GM21825 (cell line): Measurements from ENCODE around the gene DPYSL5.
"Not testable (repeated sequence)": the region's sequence is repeated elsewhere in the genome, so short reads cannot be mapped to it uniquely, and the experiment has no call there.

Experiments
- ATAC-seq: cut with Tn5 transposase; IDR thresholded peaks from one replicate; pipeline ENCODE4 v1.9.1; 2021; ENCODE audit warnings: mild to moderate bottlenecking, moderate library complexity; ENCODE audit not compliant: unreplicated experiment

DPYSL5 gene

DNA sequence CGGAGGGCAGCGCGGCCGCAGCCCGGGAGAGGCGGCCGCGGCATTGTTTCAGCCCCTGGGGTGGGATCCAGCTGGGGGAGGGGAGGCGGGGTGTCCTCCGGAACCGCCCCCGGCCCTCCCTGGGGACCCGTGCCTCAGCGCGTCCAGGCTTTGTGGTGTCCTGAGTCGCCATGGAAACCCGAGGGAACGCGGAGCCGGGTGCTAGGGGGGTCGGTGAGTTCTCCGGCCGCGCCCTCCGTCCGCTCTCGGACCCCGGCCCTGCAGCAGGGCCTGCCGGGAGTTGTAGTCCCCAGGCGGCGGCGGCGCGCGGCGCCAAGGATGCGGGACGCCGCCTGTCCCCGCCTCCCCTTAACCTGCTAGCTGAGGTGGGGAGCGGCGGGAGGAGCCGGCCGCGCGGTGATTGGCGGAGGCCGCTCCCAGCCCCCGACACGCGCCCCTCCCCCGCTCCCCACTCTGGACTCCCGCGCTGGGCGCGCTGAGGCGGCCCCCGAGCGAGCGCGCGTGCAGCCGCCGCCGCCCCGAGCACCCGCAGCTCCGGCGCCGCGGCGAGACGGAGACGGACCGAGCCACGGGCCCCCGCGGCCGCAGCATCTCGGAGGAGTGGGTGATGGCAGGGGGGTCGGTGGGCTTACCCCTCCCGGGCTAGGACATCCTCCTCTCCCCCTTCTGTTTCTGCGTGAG is at the start of gene DPYSL5:
Gene DPYSL5, plus strand, starts transcription at position 478 of the 681 bp plus-strand sequence. CDS start 50,368 bp downstream, outside the sequence.
- no peak for ATAC-seq

DNA sequence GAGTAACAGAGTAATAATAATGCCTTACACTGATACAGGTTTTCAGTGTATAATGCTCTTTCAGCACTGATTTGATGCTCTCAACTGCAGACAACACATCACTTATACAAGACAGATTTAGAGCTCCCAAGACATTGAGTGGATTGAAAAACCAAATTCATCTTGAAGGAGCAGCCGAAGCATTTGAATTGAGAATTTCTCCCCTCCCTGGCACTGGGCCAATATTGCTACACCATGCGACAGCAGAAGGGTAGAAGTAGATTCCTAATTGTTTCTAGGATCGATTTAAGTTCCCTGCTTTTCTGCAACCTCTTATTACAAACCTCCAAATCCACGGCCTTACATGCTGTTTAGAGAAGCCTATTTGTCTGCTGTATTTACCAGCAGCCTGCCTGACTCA is 46.6 kb upstream of the DPYSL5 start:
- ATAC-seq, result no peak

DNA sequence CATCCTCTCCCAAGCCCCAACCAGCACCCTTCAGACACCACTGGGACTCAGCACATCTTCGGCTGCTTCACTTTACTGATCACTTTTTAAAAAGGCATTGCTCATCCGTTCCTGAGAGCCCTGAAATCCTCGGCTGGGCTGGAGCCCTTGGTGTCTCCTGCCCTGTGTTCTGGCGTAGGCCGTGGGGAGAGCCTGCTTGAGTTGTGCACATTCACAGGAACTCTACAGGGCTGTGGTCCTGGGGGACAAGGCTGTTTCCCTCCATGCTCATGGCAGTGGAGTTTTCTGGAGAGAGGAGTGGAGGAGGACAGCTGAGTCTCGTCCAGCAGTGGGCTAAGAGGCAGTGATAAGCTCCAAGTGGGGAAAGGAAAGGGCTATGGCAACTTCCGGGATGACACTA is 46.1 kb upstream of the DPYSL5 start:
- no peak for ATAC-seq

DNA sequence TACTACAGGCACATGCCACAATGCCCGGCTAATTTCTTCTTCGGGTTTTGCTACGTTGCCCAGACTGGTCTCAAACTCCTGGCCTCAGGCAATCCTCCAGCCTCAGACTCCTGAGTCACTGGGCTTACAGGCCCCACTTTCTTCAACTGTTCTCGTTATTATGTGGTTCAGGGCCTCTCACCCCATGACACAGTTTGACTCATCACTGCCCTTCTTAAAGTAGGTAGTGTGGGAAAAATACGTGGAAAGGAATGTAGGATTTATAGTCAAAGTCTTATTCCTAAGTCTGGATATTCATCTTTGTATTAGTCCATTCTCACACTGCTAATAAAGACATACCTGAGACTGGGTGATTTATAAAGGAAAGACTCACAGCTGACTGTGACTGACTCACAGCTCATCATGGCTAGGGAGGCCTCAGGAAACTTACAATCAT is 42.7 kb upstream of the DPYSL5 start:
- ATAC-seq, result no peak

DNA sequence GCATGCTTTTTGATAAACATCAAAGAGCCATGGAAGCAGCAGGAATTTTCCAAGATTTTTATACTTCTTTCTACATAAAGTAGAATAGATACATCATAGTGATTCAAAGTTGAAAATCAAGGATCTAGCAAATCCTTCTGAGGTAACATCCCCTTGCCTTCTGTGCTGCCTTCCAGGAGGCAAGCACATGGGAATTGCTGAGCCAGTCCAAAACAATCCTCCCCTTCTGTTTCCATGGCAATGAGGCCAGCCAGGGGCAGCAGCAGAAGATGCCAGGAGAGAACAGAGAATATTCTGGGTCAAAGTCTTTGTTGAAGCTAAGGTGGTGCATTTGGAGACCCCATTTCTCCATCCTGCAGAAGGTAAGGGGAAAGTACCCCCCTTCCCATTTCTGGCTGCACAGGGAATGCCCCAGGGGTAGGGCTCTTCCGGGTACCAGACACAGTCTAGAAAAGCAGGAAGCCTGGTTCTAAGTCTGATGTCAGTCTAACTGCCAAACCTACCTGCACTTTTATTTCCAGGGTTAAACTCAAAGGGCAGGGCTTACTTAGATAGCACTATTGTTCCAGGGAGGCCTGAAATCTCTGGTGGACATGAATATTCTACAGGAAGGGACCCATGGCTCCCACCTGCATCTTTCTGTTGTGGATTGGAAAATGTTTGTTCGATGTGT is 40.0 kb upstream of the DPYSL5 start:
- no peak for ATAC-seq

DNA sequence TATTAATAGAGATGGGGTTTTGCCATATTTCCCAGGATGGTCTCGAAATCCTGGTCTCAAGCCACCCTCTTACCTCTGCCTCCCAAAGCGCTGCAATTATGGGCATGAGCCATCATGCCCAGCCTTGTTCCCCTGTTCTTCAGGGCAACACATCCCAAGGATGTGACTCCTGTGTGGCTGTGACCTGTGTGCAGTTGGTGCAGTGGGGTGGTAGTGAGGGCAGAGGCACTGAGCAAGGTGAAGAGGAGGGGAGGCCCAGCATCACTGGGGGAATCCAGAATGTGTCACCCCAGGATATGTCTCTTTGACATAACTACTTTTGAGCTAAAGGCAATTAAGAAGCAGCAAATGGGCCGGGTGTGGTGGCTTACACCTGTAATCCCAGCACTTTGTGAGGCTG is 38.7 kb upstream of the DPYSL5 start:
- no peak for ATAC-seq

DNA sequence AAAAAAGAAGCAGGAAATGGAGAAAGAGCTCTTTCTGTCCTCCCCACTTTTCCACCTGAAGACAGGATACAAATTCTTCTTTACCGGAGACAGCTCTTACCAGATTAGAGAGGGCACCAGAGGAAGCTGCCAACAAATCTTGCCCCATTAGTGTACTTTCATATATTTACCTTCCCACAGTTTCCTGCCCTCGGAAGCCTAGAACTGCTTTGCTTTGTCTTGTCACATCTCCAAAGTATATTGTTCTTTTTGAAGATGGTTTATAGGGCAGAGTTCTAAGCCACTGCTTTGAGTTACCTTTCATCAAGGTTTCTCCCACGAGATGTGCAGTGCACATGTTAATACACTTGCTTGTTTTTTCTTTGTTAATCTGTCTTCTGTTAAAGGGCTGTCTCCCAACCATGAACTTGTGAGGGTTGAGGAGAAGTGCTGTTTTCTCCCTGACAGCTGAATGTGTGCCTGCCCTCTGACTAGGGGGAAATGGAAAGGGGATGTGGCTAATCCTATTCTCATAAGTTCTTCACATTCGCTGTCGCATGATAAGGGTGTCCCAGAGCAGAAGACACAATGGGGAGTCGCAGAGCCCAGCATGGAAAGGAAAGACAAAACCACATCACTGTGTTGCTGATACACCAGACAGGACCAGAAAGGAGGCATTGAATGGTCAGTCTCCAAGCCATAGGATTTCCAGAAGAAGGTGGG is 37.9 kb upstream of the DPYSL5 start:
- ATAC-seq, result no peak

GRCh38 chr2:26811261-26811660 is 36.7 kb upstream of the DPYSL5 start:
- ATAC-seq, result no peak

GRCh38 chr2:26811791-26812694 is 35.9 kb upstream of the DPYSL5 start:
- ATAC-seq, result no peak

DNA sequence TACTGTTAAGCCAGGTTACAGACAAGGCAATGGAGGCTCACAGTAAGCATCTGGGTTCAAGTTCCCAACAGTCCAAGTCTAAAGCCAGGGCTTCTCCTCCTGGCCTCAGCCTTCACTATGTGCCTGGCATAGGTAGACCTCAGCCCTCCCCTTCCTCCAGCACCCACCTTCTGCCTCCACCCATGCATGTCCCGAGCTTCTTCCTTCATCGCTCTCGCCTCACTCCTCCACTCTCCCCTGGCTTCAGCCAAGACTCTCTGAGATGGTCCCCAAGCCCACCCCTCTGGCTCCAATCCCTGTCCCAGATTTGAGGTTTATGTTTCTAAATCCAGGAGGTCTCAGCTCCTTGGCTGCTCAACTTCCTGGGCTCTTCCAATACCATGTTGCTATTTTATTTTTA is 35.2 kb upstream of the DPYSL5 start:
- ATAC-seq, result no peak

- ATAC-seq, result not testable (repeated sequence)
Measured at GRCh38 chr2:26814072-26814765, 33.7 kb upstream of the DPYSL5 start.

- no peak for ATAC-seq
Measured at GRCh38 chr2:26816893-26817292, 31.0 kb upstream of the DPYSL5 start.

DNA sequence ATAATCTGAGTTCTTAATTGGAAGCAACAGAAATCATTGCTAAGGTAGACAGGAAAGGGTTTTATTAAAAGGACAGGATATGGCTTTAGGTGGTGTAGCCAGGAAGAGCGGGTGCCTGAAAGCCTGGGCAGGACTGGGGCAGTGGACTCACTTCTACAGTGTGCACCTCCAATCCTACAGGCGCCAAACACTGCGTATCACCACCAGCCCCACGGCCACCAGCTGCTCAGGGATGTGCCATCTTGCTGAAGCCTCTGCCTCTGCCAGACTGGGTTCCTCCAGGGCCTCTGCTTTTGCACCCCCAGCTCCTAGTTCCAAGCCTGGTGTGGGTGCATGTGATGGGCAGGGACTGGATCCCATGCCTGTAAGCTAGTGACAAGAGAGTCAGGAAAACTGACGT is 29.7 kb upstream of the DPYSL5 start:
- no peak for ATAC-seq

DNA sequence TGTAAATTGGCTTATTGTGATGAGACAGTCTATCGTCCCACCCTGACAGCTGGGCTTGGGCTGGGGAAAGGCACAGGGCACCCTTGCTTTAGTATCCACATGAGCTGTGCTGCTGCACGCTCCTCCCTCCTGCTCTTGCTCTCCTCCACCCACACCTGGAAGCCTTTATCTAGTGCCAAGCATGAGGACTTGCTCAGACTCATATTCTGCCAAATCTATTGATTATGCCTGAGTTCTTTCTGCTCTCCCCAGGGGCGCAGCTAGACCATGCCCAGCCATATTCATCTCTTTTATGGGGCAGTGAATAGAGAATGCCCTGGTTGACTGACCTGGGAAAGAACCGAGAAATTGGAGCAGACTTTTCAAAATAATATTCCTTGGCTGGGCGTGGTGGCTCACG is 29.0 kb upstream of the DPYSL5 start:
- no peak for ATAC-seq

DNA sequence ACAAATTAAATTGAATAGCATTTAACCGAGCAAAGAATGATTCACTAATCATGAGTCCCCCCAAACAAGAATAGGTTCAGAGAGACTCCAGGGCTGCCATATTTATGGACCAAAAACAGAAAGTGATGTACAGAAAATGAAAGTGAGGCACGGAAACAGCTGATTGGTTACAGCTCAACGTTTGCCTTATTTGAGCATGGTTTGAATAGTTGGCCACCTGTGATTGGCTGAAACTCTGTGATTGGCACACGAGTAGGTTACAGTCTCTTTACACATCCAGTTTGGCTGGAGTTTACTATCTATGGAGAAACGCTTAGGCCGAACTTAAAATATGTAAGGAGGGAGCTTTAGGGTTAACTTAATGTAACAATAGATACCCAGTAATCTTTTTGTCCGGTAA is 27.0 kb upstream of the DPYSL5 start:
- ATAC-seq, result no peak

- ATAC-seq, result no peak
Measured at GRCh38 chr2:26822877-26823276, 25.1 kb upstream of the DPYSL5 start.

- no peak for ATAC-seq
Measured at GRCh38 chr2:26838121-26838906, 9.6 kb upstream of the DPYSL5 start.

DNA sequence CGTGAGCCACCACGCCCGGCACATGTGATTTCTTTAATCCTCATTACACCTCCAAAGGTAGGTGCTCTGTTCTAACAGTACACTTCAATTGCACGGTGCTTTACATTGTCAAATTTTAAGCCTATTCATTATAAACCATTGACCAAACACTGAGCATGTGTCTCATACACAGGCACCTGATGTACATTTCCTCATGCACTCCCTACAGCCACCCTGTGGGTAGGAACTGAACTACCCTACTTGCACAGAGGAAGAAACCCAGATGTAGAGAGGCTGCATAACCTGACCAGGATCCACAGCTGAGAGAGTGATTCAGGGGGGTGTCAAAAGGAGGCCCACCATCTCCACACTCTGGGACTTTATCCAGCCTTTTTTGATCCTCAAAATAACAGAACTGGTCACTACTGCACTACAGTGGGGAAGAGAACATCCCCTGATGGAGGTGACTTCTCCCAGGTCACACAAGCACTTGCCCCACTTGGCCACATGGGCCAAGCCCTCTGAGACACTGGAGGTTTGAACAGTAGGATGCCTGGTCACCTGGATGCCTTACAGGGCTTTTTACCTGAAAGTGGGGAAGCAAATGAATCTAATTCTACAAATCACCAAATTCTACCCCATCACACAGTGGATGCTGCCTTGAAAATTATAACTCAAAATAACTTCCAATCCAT is 6.9 kb upstream of the DPYSL5 start:
- ATAC-seq, result no peak

- no peak for ATAC-seq
Measured at GRCh38 chr2:26843041-26843440, 4.9 kb upstream of the DPYSL5 start.
